GM13977 (cell line): ENCODE measurements around the gene CNTNAP4.

Source experiments
- DNase-seq: peaks from one replicate; pipeline ENCODE4 v3.0.0; 2012; ENCODE audit warnings: low spot score
- CTCF ChIP-seq: IDR thresholded peaks from 2 replicates; pipeline ENCODE4 v1.5.1; 2012; ENCODE audit warnings: mild to moderate bottlenecking, control low read depth; ENCODE audit not compliant: insufficient read depth; ENCODE audit errors: extremely low read depth, missing control alignments
- in situ Hi-C: fragments of 300-500 bp; cut with MboI; formaldehyde crosslinking; loops from one replicate; pipeline ENCODE4 v1.12.0; 2022; ENCODE audit warnings: low sequenced_read_pairs, low pct_unique_long_range_greater_than_20kb, mixed read lengths, inconsistent platforms; ENCODE audit not compliant: unreplicated experiment

CNTNAP4 gene

GRCh38 chr16:76484020-76484419 is 206.8 kb downstream of the CNTNAP4 start:
- in situ Hi-C loops: no loop called here
- DNase-seq: no peak
- TF ChIP-seq CTCF: no peak

GRCh38 chr16:76486740-76487139 is 209.5 kb downstream of the CNTNAP4 start:
- in situ Hi-C loops: no loop called here
- TF ChIP-seq CTCF: no peak
- no peak for DNase-seq

- in situ Hi-C loops: no loop called here
These were observed 210.3 kb downstream of the CNTNAP4 start for GRCh38 chr16:76487411-76488064.

GRCh38 chr16:76488065-76488417 is 210.8 kb downstream of the CNTNAP4 start:
- DNase-seq: no peak
- TF ChIP-seq CTCF: no peak
- in situ Hi-C loops: no loop called here

More at GRCh38 chr16:76487411-76488064, 210.3 kb downstream of the CNTNAP4 start:
- no peak for DNase-seq
- TF ChIP-seq CTCF: no peak

GRCh38 chr16:76490036-76490639 is 212.9 kb downstream of the CNTNAP4 start:
- no peak for DNase-seq
- TF ChIP-seq CTCF: no peak
- in situ Hi-C loops: no loop called here

- no peak for TF ChIP-seq CTCF
- no peak for DNase-seq
- in situ Hi-C loops: no loop called here
These were observed 222.8 kb downstream of the CNTNAP4 start for GRCh38 chr16:76500006-76500405.
